Neutrophil (primary cell): ENCODE results near the gene ZYG11B.
"Not testable (repeated sequence)": the region's sequence is repeated elsewhere in the genome, so short reads cannot be mapped to it uniquely, and the experiment has no call there.

Source experiments
- H3K27ac ChIP-seq: fragments of 200-600 bp; sonication (generic); 2 replicates; pipeline ENCODE4 v1.5.1; 2016; ENCODE audit warnings: mild to moderate bottlenecking, moderate library complexity
- H3K27me3 ChIP-seq: fragments of 200-600 bp; sonication (generic); 2 replicates; pipeline ENCODE4 v1.6.0; 2016; ENCODE audit warnings: mild to moderate bottlenecking
- H3K36me3 ChIP-seq: fragments of 200-600 bp; sonication (generic); 2 replicates; pipeline ENCODE4 v1.5.1; 2017
- H3K4me1 ChIP-seq, 2 experiments: fragments of 200-600 bp in 1 of 2; sonication (generic) in 1 of 2; 1 replicate in 1 of 2; 2 replicates in 1 of 2; pipeline versions ENCODE4 v1.5.1 to v1.6.1; 2013 to 2016; ENCODE audit warnings: low read depth in 1 of 2, low read length in 1 of 2, mild to moderate bottlenecking in 1 of 2, moderate library complexity in 1 of 2; ENCODE audit not compliant: control insufficient read depth in 1 of 2, insufficient read depth in 1 of 2
- H3K4me3 ChIP-seq, 2 experiments: fragments of 200-600 bp in 1 of 2; sonication (generic) in 1 of 2; 1 replicate in 1 of 2; 2 replicates in 1 of 2; pipeline ENCODE4 v1.5.1; 2013 to 2016; ENCODE audit warnings: low read depth in 1 of 2, low read length in 1 of 2, mild to moderate bottlenecking in 1 of 2, moderate library complexity in 1 of 2
- H3K9me3 ChIP-seq: fragments of 200-600 bp; sonication (generic); 2 replicates; pipeline ENCODE4 v1.5.1; 2016
- CTCF ChIP-seq: fragments of 200-600 bp; sonication (generic); IDR thresholded peaks from 2 replicates; pipeline ENCODE4 v1.5.1; 2016; ENCODE audit warnings: antibody characterized with exemption

The ZYG11B gene

GRCh38 chr1:52713590-52713989 lies 12.7 kb upstream of the ZYG11B start:
- no peak overlapping the region for H3K4me3 ChIP-seq
- H3K27me3 ChIP-seq = no peaks in the 10 kb centered on the region
- H3K9me3 ChIP-seq = no peaks in the 10 kb centered on the region
- TF ChIP-seq CTCF = no peak
- peaks cover under 1 to 8% of the 10 kb centered on the region in 2 experiments for H3K4me1 ChIP-seq
- no peaks in the 10 kb centered on the region for H3K36me3 ChIP-seq
- no peak overlapping the region for H3K27ac ChIP-seq

GRCh38 chr1:52715296-52715695 lies 11.0 kb upstream of the ZYG11B start:
- not testable (repeated sequence) for H3K4me1 ChIP-seq, H3K9me3 ChIP-seq, H3K36me3 ChIP-seq, H3K27ac ChIP-seq, H3K4me3 ChIP-seq, H3K27me3 ChIP-seq

GRCh38 chr1:52723260-52723659 lies 3.0 kb upstream of the ZYG11B start:
- Histone ChIP-seq H3K4me1 (peaks cover 13 to 18% of the 10 kb centered on the region in 2 experiments), H3K4me3 (no peak overlapping the region), H3K9me3 (no peaks in the 10 kb centered on the region), H3K27me3 (no peaks in the 10 kb centered on the region), H3K36me3 (no peaks in the 10 kb centered on the region), H3K27ac (no peak overlapping the region)
- no peak for TF ChIP-seq CTCF

- H3K9me3 ChIP-seq = no peaks in the 10 kb centered on the region
- H3K36me3 ChIP-seq = no peaks in the 10 kb centered on the region
- H3K27me3 ChIP-seq = no peaks in the 10 kb centered on the region
- H3K4me1 ChIP-seq = peaks cover 19 to 22% of the 10 kb centered on the region in 2 experiments
- peak overlapping the region; percentile 65 to 72 for H3K4me3 ChIP-seq
- TF ChIP-seq CTCF = no peak
- H3K27ac ChIP-seq = peak overlapping the region; percentile 92
These were observed 369 bp upstream of the ZYG11B start for GRCh38 chr1:52725903-52726264.

GRCh38 chr1:52727114-52727586 lies 897 bp downstream of the ZYG11B start:
- H3K27ac ChIP-seq = peak overlapping the region; percentile 92
- H3K36me3 ChIP-seq = peaks cover 5% of the 10 kb centered on the region
- H3K9me3 ChIP-seq = no peaks in the 10 kb centered on the region
- TF ChIP-seq CTCF = no peak
- H3K4me3 ChIP-seq = peak overlapping the region; percentile 65 to 72
- H3K27me3 ChIP-seq = no peaks in the 10 kb centered on the region
- peaks cover 19 to 22% of the 10 kb centered on the region in 2 experiments for H3K4me1 ChIP-seq

- H3K4me1 ChIP-seq = peaks cover 19 to 22% of the 10 kb centered on the region in 2 experiments
- H3K9me3 ChIP-seq = no peaks in the 10 kb centered on the region
- peak overlapping the region; percentile 22 for H3K27ac ChIP-seq
- peaks cover 8% of the 10 kb centered on the region for H3K36me3 ChIP-seq
- H3K27me3 ChIP-seq = no peaks in the 10 kb centered on the region
- no peak overlapping the region for H3K4me3 ChIP-seq
- no peak for TF ChIP-seq CTCF
These were observed 1.9 kb downstream of the ZYG11B start for GRCh38 chr1:52727956-52728656.
